ENCODE measurements around the gene NOL9.
A peak's percentile ranks its signal among the peaks of the same experiment; 100 is the strongest.

NOL9 gene

DNA sequence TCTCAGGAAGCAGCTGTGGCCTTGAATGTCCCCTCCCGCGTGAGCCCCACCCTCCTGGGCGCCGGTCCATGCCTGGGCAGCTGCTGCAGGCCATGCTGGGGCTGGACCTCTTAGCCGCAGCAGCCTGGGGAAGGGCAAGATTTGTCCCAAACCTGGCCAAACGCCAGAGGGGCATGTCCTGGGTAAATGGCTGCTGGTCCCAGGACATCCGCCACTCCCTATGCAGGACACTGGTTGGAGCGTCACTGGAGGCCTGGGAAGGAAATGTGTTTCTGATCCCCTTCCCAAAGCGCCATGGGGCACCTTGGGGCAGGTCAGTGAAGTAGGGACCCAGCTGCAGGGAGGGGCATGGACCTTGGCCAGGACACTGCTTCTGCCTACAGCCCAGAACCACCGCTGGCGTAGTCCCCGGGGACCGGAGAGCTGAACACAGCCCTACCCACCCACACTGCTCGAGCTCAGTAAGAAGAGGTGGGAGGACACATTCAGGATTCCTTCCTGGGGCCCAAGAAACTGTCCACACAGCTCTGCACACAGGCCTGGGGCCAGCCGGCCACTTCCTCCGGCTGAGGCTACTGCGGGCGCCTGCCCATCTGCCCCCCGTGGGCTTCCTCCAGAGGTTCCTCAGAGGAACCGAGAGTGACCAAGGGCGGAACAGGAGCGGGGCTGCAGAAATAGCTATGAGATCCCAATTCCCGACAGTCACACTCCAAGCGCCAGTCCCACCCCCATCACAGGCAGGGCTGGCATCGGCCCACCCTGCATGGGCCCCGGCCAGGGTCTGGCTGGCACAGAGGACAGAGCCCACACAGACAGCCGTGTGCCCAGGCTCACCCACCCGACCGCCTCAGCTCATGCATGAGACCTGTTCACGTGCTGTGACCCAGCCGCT, 52.1 kb downstream of the NOL9 start:
- no peak overlapping the region for H3K27ac ChIP-seq (ENCODE audit: low read length)
- H3K4me3 ChIP-seq (ENCODE audit: low read length), result no peak overlapping the region
- no CpG with 5 or more reads among the region's 31 CpGs for WGBS (ENCODE audit: insufficient coverage, insufficient read length)
- peaks cover 6% of the 10 kb centered on the region; the same call in 1 of the 2 replicates for H3K4me1 ChIP-seq (ENCODE audit: control insufficient read depth, insufficient read depth, low read length)
- H3K27me3 ChIP-seq (ENCODE audit: control insufficient read depth, insufficient read depth, low read length), result no peaks in the 10 kb centered on the region
- no peaks in the 10 kb centered on the region for H3K36me3 ChIP-seq (ENCODE audit: control insufficient read depth, insufficient read depth, low read length)
- H3K9me3 ChIP-seq (ENCODE audit: control insufficient read depth, insufficient read depth, low read length), result no peaks in the 10 kb centered on the region
- DNase-seq (ENCODE audit: low read depth, low spot score), result no peak

DNA sequence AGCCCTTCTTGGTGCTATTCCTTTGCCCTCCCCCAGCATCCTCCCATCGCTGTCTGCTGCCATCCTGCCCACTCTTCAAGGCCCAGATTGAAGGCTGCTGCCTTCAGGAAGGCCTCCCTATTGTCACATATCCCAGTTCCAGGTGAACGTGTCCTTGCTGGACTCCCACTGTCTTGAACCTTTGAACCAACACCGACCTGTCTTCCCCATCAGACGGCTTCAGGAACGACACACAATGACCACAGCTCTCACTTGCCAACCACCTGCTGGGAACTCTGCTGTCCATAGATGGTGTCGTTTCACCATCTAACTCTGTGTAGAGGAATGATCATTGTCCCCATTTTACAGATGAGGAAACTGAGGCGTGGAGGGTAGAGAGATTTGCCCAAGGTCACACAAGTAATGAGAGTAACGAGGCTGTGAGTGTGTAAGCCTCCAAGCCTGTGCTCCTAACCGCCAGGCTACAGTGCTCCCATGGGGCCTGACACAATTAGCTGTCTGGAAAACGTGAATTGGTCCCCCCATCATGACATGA, 53.0 kb downstream of the NOL9 start:
- no peak overlapping the region for H3K4me3 ChIP-seq (ENCODE audit: low read length)
- no peaks in the 10 kb centered on the region for H3K36me3 ChIP-seq (ENCODE audit: control insufficient read depth, insufficient read depth, low read length)
- no CpG with 5 or more reads among the region's 10 CpGs for WGBS (ENCODE audit: insufficient coverage, insufficient read length)
- no peak for DNase-seq (ENCODE audit: low read depth, low spot score)
- H3K9me3 ChIP-seq (ENCODE audit: control insufficient read depth, insufficient read depth, low read length), result no peaks in the 10 kb centered on the region
- no peak overlapping the region for H3K27ac ChIP-seq (ENCODE audit: low read length)
- H3K27me3 ChIP-seq (ENCODE audit: control insufficient read depth, insufficient read depth, low read length), result no peaks in the 10 kb centered on the region; the same call in 1 of the 2 replicates
- peaks cover 4% of the 10 kb centered on the region; the same call in 1 of the 2 replicates for H3K4me1 ChIP-seq (ENCODE audit: control insufficient read depth, insufficient read depth, low read length)

DNA sequence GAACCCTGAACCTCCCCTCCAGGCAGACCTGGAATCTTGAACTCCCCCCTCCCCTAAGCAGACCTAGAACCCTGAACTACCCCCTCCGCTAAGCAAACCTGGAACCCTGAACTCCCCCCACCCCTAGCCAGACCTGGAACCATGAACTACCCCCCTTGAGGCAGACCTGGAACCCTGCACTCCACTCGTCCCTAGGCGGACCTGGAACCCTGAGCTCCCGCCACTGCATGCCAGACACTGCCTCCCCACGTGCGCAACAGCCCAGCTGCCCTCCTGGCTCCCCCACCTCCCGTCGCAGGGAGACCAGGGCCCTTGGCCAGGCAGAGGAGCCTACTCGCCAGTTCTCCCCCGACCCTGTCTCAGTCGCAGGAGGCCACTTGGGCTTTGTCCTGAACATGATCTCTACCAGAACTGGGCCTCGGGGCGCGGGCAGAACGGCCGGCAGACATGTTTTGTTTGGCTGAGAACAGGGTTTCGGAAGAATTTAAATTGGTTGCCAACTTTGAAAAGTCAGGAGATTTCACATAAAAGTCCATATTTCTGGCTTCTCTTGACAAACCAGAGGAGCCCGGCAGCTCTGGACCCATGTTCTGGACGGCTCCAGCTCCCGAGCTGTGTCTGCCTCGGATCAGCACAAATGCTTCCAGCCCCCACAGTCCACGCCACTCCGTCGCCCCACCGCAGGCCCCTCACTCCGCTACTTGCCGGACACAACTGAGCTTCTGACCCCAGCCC, 53.6 kb downstream of the NOL9 start:
- no peak overlapping the region for H3K27ac ChIP-seq (ENCODE audit: low read length)
- no CpG with 5 or more reads among the region's 27 CpGs for WGBS (ENCODE audit: insufficient coverage, insufficient read length)
- no peaks in the 10 kb centered on the region for H3K9me3 ChIP-seq (ENCODE audit: control insufficient read depth, insufficient read depth, low read length)
- H3K4me1 ChIP-seq (ENCODE audit: control insufficient read depth, insufficient read depth, low read length), result peaks cover 9% of the 10 kb centered on the region
- H3K27me3 ChIP-seq (ENCODE audit: control insufficient read depth, insufficient read depth, low read length), result no peaks in the 10 kb centered on the region; the same call in 1 of the 2 replicates
- H3K36me3 ChIP-seq (ENCODE audit: control insufficient read depth, insufficient read depth, low read length), result no peaks in the 10 kb centered on the region
- H3K4me3 ChIP-seq (ENCODE audit: low read length), result no peak overlapping the region
- DNase-seq (ENCODE audit: low read depth, low spot score), result no peak

DNA sequence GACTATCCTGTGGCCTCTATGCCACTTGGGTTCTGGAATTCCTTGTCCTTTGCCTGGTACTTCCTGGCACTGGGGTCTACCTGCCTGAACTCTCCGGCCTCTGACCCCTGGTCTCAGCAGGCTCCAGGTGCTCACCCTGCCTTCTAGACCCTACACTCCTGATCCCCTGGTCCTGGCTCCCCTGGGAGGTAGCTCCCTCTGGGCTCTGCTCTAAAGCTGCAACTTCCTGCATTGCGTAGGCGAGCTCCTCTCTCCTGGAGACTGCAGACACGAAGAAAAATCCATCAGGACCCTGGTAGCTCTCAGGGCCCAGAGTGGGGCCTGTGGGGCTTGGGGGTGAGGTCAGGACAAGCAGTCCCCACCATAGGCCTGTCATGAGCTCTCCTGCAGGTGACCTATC, 55.0 kb downstream of the NOL9 start:
- H3K27me3 ChIP-seq (ENCODE audit: control insufficient read depth, insufficient read depth, low read length), result no peaks in the 10 kb centered on the region; the same call in 1 of the 2 replicates
- no peaks in the 10 kb centered on the region; the same call in 1 of the 2 replicates for H3K36me3 ChIP-seq (ENCODE audit: control insufficient read depth, insufficient read depth, low read length)
- no peaks in the 10 kb centered on the region for H3K9me3 ChIP-seq (ENCODE audit: control insufficient read depth, insufficient read depth, low read length)
- peaks cover 11% of the 10 kb centered on the region for H3K4me1 ChIP-seq (ENCODE audit: control insufficient read depth, insufficient read depth, low read length)
- no peak overlapping the region for H3K4me3 ChIP-seq (ENCODE audit: low read length)
- no peak overlapping the region for H3K27ac ChIP-seq (ENCODE audit: low read length)
- WGBS (ENCODE audit: insufficient coverage, insufficient read length), result no CpG with 5 or more reads among the region's 4 CpGs
- DNase-seq (ENCODE audit: low read depth, low spot score), result no peak

- Histone ChIP-seq H3K4me1 (ENCODE audit: control insufficient read depth, insufficient read depth, low read length) (peaks cover 8% of the 10 kb centered on the region), H3K9me3 (ENCODE audit: control insufficient read depth, insufficient read depth, low read length) (no peaks in the 10 kb centered on the region), H3K27ac (ENCODE audit: low read length) (no peak overlapping the region), H3K36me3 (ENCODE audit: control insufficient read depth, insufficient read depth, low read length) (no peaks in the 10 kb centered on the region; the same call in 1 of the 2 replicates), H3K4me3 (ENCODE audit: low read length) (no peak overlapping the region), H3K27me3 (ENCODE audit: control insufficient read depth, insufficient read depth, low read length) (no peaks in the 10 kb centered on the region; the same call in 1 of the 2 replicates)
- no CpG with 5 or more reads among the region's 13 CpGs for WGBS (ENCODE audit: insufficient coverage, insufficient read length)
- DNase-seq (ENCODE audit: low read depth, low spot score), result no peak
Measured at GRCh38 chr1:6498576-6499111, 55.7 kb downstream of the NOL9 start.

- DNase-seq (ENCODE audit: low read depth, low spot score), result no peak
- Histone ChIP-seq H3K27me3 (ENCODE audit: control insufficient read depth, insufficient read depth, low read length) (no peaks in the 10 kb centered on the region; the same call in 1 of the 2 replicates), H3K4me3 (ENCODE audit: low read length) (no peak overlapping the region), H3K9me3 (ENCODE audit: control insufficient read depth, insufficient read depth, low read length) (no peaks in the 10 kb centered on the region), H3K4me1 (ENCODE audit: control insufficient read depth, insufficient read depth, low read length) (peaks cover 8% of the 10 kb centered on the region), H3K36me3 (ENCODE audit: control insufficient read depth, insufficient read depth, low read length) (no peaks in the 10 kb centered on the region; the same call in 1 of the 2 replicates), H3K27ac (ENCODE audit: low read length) (no peak overlapping the region)
- WGBS (ENCODE audit: insufficient coverage, insufficient read length), result no CpG with 5 or more reads among the region's 20 CpGs
Measured at GRCh38 chr1:6497867-6498575, 56.3 kb downstream of the NOL9 start.

DNA sequence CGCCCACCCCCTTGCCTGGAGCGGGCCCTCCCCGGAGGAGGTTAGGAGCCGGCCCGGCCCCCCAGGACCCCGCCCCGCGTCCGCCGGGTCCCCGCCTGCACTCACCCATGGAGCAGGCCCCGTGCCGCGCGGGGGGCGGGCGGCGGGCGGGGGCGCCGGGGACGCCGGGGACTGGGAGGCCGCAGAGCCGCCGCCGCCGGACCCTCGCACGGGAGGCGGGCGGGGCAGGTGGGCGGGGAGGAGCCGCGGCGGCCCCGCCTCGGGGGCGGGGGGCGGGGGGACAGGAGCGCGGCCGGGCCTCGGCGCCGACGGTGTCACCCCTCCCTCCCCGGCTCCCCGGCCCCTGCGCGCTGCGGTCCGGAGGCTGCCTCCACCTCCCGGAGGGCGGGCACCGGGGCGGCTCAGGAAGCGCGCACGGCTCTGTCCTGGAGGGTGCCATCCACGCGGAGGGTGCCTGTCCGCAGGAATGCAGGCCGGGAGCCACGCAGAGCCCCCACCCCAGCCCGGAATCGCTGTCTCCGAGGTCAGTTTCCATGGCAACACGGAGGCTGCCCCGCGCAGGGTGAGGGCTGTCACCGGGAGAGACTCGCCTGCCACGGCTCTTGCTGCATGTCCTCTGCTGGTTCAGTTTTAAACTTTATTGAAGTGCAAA, 57.0 kb downstream of the NOL9 start:
- Histone ChIP-seq H3K27ac (ENCODE audit: low read length) (no peak overlapping the region), H3K27me3 (ENCODE audit: control insufficient read depth, insufficient read depth, low read length) (no peaks in the 10 kb centered on the region; the same call in 1 of the 2 replicates), H3K4me1 (ENCODE audit: control insufficient read depth, insufficient read depth, low read length) (peaks cover 8% of the 10 kb centered on the region), H3K36me3 (ENCODE audit: control insufficient read depth, insufficient read depth, low read length) (no peaks in the 10 kb centered on the region; the same call in 1 of the 2 replicates), H3K4me3 (ENCODE audit: low read length) (peak overlapping the region; percentile 46; the same call in 1 of the 2 replicates), H3K9me3 (ENCODE audit: control insufficient read depth, insufficient read depth, low read length) (no peaks in the 10 kb centered on the region)
- no peak for DNase-seq (ENCODE audit: low read depth, low spot score)
- no CpG with 5 or more reads among the region's 74 CpGs for WGBS (ENCODE audit: insufficient coverage, insufficient read length)

DNA sequence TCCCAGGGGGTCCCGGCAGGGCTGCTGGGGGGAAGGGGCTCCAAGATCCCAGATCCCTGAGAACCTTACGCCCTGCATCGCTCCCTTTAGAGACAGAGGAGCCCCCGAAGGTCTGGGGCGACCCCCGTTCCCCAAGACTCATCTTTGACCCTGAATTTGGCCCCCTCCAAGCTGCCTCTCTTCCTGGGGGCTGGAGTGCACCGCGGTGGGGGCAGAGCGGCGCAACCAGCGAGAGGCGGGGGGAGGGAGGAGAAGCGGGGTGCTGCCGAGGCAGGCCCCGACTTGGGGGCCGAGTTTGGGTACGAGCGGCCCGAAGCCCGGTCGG, 57.5 kb downstream of the NOL9 start:
- Histone ChIP-seq H3K4me1 (ENCODE audit: control insufficient read depth, insufficient read depth, low read length) (peaks cover 8% of the 10 kb centered on the region), H3K9me3 (ENCODE audit: control insufficient read depth, insufficient read depth, low read length) (no peaks in the 10 kb centered on the region), H3K36me3 (ENCODE audit: control insufficient read depth, insufficient read depth, low read length) (no peaks in the 10 kb centered on the region; the same call in 1 of the 2 replicates), H3K27ac (ENCODE audit: low read length) (no peak overlapping the region), H3K27me3 (ENCODE audit: control insufficient read depth, insufficient read depth, low read length) (no peaks in the 10 kb centered on the region; the same call in 1 of the 2 replicates), H3K4me3 (ENCODE audit: low read length) (peak overlapping the region; percentile 39; the same call in 1 of the 2 replicates)
- DNase-seq (ENCODE audit: low read depth, low spot score), result no peak
- WGBS (ENCODE audit: insufficient coverage, insufficient read length), result no CpG with 5 or more reads among the region's 21 CpGs

- no peak overlapping the region for H3K27ac ChIP-seq (ENCODE audit: low read length)
- H3K9me3 ChIP-seq (ENCODE audit: control insufficient read depth, insufficient read depth, low read length), result no peaks in the 10 kb centered on the region
- H3K4me1 ChIP-seq (ENCODE audit: control insufficient read depth, insufficient read depth, low read length), result peaks cover 11% of the 10 kb centered on the region
- H3K4me3 ChIP-seq (ENCODE audit: low read length), result peak overlapping the region; percentile 39; the same call in 1 of the 2 replicates
- no peaks in the 10 kb centered on the region; the same call in 1 of the 2 replicates for H3K36me3 ChIP-seq (ENCODE audit: control insufficient read depth, insufficient read depth, low read length)
- WGBS (ENCODE audit: insufficient coverage, insufficient read length), result no CpG with 5 or more reads among the region's 13 CpGs
- no peaks in the 10 kb centered on the region; the same call in 1 of the 2 replicates for H3K27me3 ChIP-seq (ENCODE audit: control insufficient read depth, insufficient read depth, low read length)
- DNase-seq (ENCODE audit: low read depth, low spot score), result no peak
Measured at GRCh38 chr1:6496365-6496721, 58.0 kb downstream of the NOL9 start.
